Stimulated activated CD4-positive, alpha-beta T cell treated with anti-CD3 and anti-CD28 coated beads, Interleukin-4, amount 100 ng/mL, for 1 hour (primary cell): ENCODE data around the gene DNM1.

Experiments used
- DNase-seq: peaks from one replicate; pipeline ENCODE4 v3.0.0-alpha.2; 2020

The DNM1 gene

DNA sequence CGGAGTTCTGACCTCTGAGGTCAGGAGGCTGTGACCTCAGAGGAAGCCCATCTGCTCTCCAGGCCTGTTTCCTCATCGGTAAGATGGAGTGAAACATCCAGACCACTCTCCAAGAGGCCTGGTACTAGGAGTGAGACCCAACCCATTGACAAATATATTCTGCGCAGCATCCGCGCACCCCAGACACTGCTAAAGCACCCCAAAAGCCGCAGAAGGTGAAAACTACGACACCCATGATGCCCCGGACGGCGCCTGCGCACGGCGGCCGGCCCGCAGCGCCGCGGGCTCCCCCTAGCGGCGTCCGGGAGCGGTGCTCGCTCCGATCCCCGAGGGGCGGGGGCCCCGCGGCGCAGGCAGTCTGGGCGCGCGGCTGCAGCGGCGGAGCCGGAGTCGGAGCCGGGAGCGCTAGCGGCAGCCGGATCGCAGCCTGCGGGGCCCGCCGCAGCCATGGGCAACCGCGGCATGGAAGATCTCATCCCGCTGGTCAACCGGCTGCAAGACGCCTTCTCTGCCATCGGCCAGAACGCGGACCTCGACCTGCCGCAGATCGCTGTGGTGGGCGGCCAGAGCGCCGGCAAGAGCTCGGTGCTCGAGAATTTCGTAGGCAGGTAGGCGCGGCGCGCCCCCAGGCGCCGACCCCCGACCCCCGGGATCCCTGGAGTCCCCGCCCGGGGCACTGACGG lies at the start of gene DNM1:
DNM1 (plus strand) TSS at position 356 of the 683 bp plus-strand sequence; CDS start at position 448, 92 bp downstream.
- DNase-seq, result peak; percentile 67

DNA sequence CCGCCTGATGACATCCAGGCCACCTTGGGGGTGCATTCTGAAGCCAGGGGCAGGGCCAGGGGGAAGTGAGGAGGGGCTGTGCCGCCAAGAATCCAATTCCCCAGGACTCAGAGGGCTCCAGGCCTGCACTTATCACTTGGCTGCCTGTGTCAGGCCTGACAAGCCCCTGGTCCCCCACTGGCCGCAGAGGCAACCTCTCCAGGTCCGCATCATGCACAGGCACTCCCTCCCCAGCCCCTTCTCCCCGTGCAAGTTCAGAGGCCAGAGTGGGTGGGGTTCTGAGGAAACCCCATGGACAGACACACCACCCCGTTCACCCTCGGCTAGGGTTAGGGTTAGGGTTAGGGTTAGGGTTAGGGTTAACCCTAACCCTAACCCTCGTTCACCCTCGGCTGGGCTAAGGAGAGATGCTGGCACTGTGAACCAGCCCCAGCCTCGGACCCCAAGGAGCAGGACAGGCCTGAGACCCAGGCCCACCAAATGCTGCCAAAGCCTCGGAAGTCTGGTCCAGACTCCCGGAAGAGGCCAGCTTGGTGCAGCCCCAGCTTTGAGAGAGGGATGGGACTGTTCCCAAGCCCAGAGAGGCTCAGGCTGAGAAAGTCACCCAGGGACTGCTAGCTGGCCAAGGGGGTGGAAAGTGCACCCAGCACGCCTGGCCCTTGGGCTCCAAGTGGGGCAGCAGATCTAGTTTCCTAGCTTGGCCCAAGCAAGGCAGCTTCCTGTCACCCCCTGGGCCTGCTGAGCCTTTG lies 49.1 kb upstream of the DNM1 start:
- no peak for DNase-seq

DNA sequence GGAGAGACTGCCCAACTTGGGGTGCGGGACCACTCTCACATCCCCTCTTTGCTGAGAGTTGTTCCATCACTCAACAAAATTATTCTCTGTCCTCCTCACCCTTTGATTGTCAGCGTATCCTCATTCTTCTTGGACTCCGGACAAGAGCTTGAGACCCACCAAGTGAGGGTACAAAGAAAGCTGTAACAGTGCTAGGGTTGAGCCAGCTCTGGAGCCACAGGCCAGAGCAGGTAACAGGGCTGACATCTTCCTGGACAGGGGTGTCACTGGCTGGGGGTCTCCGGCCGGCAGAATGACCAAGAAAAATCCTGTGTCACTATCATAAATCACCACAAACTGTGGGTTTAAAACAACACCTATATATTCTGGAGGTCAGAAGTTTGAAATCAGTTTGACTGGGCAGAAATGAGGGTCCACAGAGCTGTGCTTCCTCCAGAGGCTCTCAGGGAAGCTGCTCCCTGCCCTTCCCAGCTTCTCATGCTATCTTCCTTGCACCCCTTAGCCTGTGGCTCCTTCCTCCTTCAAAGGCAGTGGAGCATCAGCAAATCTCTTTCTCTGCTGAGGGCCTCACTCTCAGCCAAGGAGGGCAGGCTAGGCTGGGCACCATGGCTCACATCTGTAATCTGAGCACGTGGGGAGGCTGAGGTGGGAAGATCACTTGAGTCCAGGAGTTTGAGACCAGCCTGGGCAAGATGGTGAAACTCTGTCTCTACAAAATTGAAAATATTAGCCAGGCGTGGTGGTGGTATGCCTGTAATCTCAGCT lies 47.3 kb upstream of the DNM1 start:
- DNase-seq, result no peak

DNA sequence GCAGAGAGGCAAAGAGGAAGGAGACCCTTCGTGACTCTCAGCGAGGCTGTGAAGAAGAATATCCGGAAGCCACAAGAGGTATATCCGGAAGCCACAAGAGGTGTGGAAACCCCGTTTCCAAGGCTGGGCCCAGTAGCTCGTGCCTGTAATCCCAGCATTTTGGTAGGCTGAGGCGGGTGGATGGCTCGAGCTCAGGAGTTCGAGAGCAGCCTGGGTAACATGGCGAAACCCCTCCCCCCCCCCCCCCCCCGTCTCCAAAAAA lies 43.7 kb upstream of the DNM1 start:
- peak; percentile 31 for DNase-seq

DNA sequence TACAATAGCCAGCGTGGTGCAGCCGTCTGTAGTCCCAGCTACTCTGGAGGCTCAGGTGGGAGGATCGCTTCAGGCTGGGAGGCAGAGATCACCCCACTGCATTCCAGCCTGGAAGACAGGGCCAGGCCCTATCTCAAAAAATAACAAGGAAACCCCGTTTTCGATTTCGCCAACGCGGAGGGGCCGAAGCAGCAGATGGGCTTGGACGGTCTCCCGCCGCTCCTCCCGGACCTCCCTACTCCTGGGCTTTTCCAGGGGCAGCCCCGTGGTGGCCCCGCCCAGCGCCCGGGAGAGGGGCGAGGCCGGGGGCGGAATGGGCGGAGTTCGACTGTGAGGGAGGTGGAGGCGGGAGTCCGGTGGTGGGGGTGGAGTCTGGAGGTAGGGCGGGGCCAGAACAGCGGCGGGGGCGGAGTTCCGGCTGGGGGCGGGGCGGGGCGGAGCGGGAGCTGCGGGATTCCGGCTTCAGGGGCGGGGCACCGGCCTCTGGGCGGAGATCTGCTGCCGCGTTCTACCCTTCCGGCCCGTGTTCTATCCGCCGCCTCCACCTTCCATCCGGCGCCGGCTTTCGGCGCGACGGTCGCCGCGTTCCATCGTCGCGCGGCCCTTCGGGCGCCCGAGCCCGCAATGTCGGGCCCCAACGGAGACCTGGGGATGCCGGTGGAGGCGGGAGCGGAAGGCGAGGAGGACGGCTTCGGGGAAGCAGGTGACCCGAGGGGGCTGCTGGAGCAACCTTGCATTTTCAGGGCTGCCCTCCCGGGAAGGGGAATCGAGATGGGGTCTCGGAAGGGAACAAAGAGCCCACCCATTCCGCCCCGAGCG lies 43.2 kb upstream of the DNM1 start, which contains the start of gene BBLN:
BBLN (plus strand) TSS at position 482 of the 819 bp plus-strand sequence; CDS start at position 625, 143 bp downstream.
- peak; percentile 96 for DNase-seq

DNA sequence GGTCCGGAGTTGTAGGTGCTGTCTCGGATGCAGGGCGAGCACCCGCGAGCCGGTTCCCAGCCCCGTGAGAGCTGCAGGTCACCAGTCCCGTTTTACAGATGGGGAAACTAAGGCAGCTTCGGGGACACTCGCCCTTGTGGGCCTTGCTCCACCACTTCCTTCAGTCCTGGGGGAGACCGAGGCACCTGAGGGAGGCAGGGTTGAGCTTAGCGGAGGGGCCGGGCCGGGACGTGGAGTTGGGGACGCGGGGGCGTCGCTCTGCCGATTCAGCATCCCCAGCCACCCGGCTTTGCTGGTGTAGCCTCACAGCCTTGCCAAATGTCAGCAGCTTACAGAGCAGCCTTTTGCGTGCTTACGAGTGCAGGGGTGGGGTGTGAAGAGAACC lies 42.6 kb upstream of the DNM1 start:
- peak; percentile 64 for DNase-seq

DNA sequence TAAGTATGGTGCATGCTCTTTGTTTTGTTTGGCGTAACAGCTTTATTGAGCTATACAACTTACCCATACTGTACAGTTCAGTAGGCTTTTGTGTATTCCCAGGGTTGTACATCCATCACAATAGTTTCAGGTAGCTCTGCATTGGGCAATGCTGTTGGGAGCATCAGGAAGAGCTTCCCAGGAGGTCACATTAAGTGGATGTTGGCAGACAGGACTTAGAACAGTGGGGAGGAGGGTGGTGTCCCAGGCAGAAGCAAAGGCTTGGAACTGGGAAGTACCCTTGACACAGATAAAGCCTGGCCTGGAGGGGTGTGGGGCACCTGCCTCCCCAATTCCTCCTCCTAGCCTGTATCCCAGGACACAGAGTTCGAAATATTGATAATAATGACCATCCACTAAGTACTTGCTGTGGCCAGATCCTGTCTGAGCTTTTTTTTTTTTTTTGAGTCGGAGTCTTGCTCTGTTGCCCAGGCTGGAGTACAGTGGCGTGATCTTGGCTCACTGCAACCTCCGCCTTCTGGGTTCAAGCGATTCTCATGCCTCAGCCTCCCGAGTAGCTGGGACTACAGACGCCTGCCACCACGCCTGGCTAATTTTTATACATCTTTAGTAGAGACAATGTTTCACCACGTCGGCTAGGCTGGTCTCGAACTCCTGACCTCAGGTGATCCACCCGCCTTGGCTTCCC lies 41.8 kb upstream of the DNM1 start:
- no peak for DNase-seq

DNA sequence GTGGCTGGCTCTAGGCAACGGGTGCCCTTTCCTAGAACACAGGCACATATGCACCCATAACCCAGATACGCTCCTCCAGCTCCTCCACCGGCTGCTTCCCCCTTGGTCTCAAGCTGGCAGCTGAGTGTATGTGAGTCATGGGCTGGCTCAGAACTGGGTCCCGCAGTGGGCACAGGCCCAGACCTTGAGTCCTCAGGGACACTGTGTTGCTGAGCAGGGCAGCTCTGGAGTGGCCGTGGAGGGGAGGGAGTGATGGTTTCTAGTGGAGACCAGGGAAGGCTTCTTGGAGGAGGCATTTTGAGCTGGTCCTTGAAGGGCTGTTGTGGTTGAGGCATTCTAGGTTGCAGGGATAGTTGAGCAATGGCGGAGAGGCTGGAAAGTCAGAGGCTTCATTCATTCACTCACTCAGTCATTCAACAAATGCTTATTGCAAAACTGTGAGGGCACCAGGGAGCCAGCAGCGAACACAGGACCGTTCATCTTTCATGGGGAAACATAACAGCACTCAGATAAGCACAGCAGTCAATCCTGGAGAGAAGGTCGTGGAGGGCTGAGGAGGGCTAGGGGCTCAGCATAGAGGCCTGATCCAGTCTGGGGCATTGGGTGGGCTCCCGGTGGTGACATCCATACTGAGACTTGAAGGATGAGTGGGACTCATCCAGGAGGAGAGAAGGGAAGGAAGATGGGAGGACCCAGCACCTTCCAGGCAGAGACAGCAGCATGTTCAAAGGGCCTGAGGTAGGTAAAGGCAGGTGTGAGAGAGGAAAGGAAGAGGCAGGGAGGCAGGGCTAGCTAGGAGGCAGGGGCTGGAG lies 40.8 kb upstream of the DNM1 start:
- DNase-seq, result no peak

DNA sequence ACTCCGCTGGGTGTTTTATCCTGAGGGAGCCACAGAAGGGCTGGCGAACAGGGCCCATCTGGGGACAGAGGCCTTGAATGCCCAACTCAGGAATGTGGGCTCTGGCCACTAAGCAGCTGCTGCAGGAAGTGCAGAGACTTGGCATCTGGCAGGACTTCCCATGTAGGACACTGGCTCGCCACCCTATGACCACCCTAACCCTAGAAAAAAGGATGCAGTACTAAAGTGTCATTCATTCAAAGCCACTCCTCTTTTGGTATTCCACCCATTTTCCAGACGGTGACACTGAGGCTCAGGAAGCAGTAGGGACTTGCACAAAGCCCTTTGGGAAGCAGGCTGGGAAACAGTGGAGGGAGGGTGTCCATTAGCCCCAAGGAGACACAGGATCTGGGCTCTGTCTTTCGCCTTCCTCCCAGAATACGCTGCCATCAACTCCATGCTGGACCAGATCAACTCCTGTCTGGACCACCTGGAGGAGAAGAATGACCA lies 40.1 kb upstream of the DNM1 start:
- no peak for DNase-seq

DNA sequence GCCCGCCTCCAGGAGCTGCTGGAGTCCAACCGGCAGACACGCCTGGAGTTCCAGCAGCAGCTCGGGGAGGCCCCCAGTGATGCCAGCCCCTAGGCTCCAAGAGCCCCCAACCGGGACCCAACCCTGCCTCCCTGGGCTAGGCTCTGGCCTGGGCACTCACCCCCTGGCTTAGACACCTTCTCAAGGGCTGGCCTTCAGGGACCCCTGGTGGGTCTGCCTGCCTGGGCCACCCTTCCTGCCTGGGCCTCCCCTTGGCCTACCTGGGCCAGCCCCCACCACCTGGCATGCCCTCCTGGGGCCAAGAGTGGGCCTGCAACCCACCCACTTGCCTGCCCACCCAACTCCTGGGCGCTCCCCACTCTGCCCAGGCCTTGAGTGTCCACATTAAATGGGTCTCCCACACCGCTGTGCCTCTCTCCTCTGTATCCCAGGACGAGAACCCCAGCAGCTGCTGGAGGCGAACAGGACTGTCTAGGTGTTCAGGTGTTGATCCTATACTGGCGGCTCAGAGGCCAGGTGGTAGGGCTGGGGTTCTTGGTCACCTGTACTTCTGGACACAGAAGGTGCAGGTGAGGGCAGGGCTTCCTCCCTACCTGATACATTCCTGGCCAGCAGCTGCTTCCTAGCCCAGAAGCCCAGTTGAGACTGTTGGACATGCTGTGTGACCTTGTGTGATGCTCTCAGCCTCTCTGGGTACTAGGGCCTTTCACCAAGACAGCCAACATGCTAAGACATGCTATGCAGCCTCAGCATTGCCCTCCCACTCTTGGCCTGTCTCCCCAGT lies 39.5 kb upstream of the DNM1 start:
- DNase-seq, result no peak

DNA sequence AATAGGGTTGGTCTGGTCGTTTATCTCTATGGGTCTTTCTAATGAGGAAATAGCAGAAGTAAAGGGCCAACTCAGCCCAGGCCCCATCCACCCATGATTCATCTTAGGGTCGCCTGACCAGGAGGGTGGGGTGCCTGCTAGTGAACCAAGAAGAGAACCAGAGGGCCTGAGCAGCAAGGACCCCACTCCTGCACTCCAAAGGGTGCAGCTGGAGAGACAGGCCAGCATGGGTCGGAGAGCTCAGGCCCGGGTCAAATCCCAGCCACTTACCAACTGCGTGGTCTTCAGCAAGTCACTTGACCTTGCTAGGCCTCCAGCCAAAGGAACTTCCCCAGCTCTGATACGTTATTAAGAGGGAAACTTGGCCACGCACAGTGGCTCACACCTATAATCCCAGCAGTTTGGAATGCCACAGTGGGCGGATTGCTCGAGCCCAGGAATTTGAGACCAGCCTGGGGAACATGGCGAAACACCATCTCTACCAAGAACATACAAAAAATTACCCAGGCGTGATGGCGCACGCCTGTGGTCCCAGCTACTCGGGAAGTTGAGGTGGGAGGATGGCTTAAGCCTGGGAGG lies 38.8 kb upstream of the DNM1 start:
- no peak for DNase-seq

DNA sequence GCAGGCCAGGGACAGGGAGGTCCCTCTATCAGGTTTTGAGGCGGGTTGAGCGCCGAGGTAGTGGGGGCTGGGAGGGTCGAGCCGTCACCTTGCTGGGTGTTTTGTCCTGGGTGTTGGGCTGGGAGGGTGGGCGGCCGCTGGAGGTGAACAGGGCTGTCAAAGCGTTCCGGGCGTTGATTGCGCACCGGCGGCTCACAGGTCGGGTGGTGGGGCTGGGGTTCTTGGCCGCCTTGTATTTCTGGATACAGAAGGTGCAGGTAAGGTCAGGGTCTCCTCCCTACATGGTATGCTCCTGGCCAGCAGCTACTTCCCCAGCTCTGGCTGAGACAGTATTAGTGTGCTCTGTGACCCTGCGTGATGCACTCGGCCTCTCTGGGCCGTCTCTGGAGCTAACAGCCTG lies 37.0 kb upstream of the DNM1 start:
- DNase-seq, result no peak

DNA sequence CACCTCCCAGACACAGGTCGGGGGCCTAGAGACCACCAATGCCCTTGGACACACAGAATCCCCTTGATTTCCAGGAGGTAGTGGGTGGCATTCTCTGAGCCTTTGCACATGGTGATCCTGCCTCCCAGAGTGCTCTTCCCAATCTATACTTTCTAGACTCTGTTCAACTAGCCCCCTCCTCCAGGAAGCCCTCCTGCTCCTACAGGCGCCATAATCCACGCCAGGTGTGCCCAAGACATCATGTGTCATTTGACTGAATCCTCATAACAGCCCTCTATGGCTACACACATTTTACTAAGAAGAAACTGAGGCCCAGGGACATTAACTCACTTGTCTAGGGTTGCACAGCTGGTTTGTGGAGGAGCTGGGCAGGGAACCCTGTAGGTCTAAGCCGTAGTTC lies 36.0 kb upstream of the DNM1 start:
- DNase-seq, result no peak

DNA sequence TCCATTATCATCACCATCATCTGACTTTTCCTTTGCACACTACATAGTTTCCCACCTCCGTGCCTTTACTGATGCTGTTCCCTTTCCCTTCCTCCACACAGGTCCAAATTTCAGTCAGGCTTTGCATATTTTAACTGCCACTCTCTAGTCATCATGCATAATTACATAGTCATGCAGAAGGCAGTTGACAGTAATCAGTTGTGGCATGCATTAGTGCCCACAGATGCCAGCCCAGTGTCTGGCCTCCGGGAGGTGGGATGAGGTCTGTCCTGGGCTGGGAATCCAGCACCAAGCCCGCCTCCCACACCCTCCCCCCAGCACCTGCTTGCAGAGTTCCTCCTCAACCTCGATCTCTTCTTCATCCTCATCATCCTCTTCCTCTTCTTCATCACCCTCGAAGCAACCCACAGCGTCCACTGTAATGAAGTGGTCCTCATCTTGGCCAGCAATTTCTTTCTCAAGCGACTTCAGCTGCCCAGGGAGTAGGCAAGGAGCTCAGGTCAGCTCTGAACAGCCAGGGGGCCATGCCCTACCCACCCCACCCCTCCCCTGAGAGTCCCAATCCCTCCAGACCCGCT lies 34.4 kb upstream of the DNM1 start:
- no peak for DNase-seq

DNA sequence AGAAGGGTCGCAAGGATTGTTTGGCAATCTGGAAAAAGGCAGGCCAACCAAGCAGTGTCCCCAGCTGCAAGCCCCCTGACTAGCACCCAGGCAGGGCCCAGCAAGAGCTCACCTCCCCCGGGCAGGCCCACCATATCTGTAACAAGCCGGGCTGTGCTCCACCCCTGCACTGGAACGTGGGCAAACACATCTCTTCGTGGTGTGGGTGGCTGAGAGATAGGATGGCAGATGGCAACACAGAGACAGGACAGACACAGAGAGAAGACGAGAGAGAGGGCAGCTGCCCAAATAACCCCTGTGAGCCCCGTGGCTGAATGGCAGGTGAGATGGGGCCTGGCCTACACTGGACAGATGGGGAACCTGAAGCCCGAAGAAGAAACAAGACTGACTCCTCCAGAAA lies 33.7 kb upstream of the DNM1 start:
- no peak for DNase-seq

DNA sequence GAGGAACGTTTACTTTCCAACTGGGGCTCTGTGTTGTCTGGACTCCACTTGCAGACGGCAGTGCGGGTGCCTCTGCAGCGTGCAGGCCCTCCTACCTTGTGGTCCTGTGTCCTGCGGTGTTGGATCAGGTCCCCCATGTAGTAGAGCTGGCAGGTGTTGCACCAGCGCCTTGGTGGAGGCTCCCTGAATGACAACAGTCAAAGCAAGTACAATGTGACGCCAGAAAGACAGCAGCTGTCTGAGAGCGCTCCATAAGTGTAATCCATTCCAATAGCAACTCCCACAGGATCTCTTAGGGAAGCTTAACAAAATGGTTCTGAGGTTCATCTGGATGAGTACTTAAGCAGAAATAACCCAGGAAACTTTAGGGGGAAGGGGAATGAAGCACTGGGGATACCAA lies 33.3 kb upstream of the DNM1 start:
- DNase-seq, result no peak

DNA sequence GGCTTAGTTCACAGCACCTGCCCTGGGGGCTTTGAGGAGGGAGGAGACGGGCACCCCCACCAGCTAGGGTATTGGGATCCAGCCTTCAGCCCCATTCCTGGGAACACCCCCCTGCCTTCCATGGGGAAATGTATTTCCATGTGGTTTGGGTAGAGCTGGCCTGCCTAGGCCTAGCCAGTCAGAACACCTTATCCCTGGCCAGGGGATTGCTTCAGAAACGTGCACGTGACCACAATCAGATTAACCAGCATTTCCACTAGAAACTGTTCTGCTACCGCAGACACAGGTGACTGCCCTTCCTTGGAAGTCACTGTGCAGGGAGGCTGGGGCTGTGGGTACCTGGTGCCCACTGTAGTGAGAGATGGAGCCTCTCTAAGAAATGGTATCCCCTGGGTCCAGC lies 29.1 kb upstream of the DNM1 start:
- DNase-seq, result no peak

DNA sequence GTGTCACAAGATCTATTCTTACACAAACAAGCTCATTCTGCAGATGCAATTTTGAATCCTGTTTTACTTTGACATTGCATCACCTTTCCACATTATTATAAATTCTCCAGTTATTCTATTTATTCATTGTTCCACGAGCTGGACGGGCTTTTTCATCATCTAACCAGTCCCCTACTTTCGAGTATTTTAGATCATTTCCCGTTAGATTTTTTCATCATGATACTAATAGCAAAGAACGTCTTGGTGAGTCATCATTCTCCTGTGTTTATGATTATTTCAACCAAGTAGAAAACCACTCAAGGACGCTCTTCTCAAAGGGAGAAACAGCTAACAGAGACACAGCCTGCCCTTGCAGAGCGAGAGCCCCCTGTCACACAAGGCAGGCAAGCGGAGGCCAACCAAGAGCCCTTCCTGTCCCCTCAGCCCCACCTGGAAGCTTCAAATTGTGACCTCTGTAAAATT lies 28.0 kb upstream of the DNM1 start:
- no peak for DNase-seq

DNA sequence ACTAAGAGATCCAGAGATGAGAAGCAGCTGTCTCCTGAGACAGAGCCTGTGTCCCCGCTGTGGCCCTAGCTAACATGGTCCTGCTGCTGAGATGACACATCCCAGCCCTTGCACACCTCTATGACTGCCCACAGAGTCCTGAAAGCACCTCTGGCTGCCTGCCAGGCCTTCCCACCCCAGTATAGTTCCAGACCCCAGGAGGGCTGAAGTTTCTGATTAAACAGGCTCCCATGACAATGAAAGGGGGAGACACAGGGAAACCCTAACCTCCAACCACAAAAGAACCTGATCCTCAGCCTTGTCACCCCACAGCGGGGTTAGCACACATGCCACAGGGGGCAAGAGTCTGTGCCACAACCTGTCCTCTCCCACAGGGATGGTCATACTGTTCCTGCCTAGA lies 27.5 kb upstream of the DNM1 start:
- DNase-seq, result no peak
